ENCODE results near the gene CHD5.
A peak's percentile ranks its signal among the peaks of the same experiment; 100 is the strongest.

The CHD5 gene

DNA sequence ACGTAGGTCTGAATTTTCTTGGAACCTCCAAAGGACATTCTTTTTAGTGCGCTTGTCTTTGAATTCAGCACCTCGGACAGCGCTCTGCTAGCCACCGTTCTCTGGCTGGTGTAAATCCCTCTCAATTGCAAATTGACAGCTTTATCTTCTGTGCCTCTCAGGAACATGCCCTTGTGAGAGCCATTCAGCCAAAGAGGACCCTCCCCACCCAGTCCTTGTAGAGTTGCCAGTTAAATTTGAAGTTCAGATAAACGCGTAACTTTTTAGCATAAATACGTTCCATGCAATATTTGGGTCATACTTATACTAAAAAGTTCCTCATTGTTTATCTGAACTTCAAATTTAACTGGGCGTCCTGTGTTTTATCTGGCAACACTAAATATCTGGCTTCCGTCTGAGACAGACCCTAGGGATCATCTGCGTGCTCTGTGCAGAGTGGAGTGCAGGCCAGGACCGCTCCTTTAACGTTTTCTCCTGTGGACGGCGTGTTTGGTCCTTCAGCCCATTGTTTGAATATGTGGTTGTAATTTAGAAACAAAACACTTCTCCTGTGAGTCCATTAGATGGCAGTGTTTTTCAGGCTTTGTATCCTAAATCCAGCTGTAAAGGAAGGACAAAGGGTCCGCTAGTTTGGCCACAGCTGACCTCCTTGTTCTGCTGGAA, 127.4 kb downstream of the CHD5 start:
- no peak overlapping the region for H3K27ac ChIP-seq (ENCODE audit: low read length)
- no peak overlapping the region for H3K9ac ChIP-seq (ENCODE audit: low read length)
- H3K4me2 ChIP-seq (ENCODE audit: low read depth, low read length), result no peak overlapping the region
- H3K9me2 ChIP-seq (replicated peaks; ENCODE audit: insufficient read depth, low read length), result no peaks in the 10 kb centered on the region
- H3K79me2 ChIP-seq (ENCODE audit: low read length), result no peaks in the 10 kb centered on the region
- no peaks in the 10 kb centered on the region for H3K27me3 ChIP-seq (replicated peaks; ENCODE audit: insufficient read depth, low read length)
- no peaks in the 10 kb centered on the region for H3K9me3 ChIP-seq (replicated peaks; ENCODE audit: insufficient read depth, low read length)
- no peak overlapping the region for H2AFZ ChIP-seq (ENCODE audit: low read length)
- DNase-seq, result peak; percentile 19
- H3K36me3 ChIP-seq (replicated peaks; ENCODE audit: insufficient read depth, low read length), result no peaks in the 10 kb centered on the region
- H3K4me3 ChIP-seq (ENCODE audit: low read length), result no peak overlapping the region
- no peaks in the 10 kb centered on the region for H3K4me1 ChIP-seq (ENCODE audit: low read length)
- TF ChIP-seq, protein P1, sequence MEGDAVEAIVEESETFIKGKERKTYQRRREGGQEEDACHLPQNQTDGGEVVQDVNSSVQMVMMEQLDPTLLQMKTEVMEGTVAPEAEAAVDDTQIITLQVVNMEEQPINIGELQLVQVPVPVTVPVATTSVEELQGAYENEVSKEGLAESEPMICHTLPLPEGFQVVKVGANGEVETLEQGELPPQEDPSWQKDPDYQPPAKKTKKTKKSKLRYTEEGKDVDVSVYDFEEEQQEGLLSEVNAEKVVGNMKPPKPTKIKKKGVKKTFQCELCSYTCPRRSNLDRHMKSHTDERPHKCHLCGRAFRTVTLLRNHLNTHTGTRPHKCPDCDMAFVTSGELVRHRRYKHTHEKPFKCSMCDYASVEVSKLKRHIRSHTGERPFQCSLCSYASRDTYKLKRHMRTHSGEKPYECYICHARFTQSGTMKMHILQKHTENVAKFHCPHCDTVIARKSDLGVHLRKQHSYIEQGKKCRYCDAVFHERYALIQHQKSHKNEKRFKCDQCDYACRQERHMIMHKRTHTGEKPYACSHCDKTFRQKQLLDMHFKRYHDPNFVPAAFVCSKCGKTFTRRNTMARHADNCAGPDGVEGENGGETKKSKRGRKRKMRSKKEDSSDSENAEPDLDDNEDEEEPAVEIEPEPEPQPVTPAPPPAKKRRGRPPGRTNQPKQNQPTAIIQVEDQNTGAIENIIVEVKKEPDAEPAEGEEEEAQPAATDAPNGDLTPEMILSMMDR (IDR thresholded peaks at IDR 0.05; ENCODE audit: low read length), result peak; percentile 41
- no peak for TF ChIP-seq EZH2 (optimal IDR thresholded peaks at IDR 0.05; ENCODE audit: low read depth, low read length)
- no peaks in the 10 kb centered on the region for H3F3A ChIP-seq (ENCODE audit: insufficient read depth, low read length)
- H4K20me1 ChIP-seq (ENCODE audit: insufficient read depth, low read length), result peaks cover 8% of the 10 kb centered on the region; the same call in 1 of the 2 replicates

All from MM.1S (cell line).